GM10248 (cell line): Measurements from ENCODE around the gene MAML2.

Source experiments
- CTCF ChIA-PET: fragments of 300-600 bp; sonication (Branson Sonifier 250); formaldehyde crosslinking; extraction: SDS; loops from one replicate; lab custom pipeline; 2021; ENCODE audit warnings: antibody characterized with exemption; lab: Yijun Ruan, JAX
- POLR2A ChIA-PET: fragments of 350-650 bp; sonication (Branson Sonifier 250); formaldehyde crosslinking; extraction: SDS; loops from one replicate; lab custom pipeline; 2020; ENCODE audit warnings: antibody characterized with exemption; lab: Yijun Ruan, JAX
- DNase-seq: peaks from one replicate; pipeline ENCODE4 v3.0.0; 2012; ENCODE audit errors: extremely low spot score
- CTCF ChIP-seq: IDR thresholded peaks from 2 replicates; pipeline ENCODE4 v1.5.1; 2012; ENCODE audit warnings: mild to moderate bottlenecking, low read depth; ENCODE audit errors: extremely low read depth, missing control alignments, control extremely low read depth

MAML2 gene

DNA sequence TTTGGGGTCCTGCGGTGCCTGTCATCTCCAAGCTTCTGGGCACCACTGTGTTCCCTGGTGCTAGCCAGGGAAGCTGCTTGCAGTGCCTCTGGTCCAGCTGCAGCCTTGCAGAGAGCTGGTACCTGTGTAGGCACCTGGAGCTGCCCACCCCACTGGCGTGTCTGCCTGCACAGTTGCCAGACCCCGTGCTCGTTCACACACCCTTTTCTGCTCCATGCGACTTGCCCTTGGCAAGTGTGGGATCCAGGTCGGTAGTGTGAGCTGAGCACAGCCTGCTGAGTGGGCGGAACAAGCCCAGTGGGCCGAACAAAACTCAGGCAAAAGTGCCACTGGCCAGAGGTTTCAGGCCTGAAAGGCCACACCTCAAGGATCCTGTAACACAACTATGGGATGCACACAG lies 272.5 kb downstream of the MAML2 start:
- CTCF ChIA-PET: interaction anchor here (0.9 to 5.0 kb wide), 7 partner anchors 10 to 30 kb away, joined by 3 to 17 read pairs (median 3); no protein-coding TSS in a partner anchor
- TF ChIP-seq CTCF: no peak
- POLR2A ChIA-PET: no interaction called here
- no peak for DNase-seq

GRCh38 chr11:96067160-96067559 lies 275.8 kb downstream of the MAML2 start:
- no peak for TF ChIP-seq CTCF
- DNase-seq: no peak
- ChIA-PET POLR2A (no interaction called here), CTCF (interaction anchor here (1.3 to 1.4 kb wide), 3 partner anchors 9 to 276 kb away, joined by 3 read pairs; partner anchors contain the start of gene MAML2)

- ChIA-PET POLR2A (no interaction called here), CTCF (interaction anchor here (1.1 to 3.0 kb wide), 5 partner anchors 10 to 21 kb away, joined by 3 to 9 read pairs (median 4); no protein-coding TSS in a partner anchor)
- no peak for DNase-seq
- TF ChIP-seq CTCF: no peak
Measured at GRCh38 chr11:96065379-96065778, 277.6 kb downstream of the MAML2 start.

GRCh38 chr11:96063886-96064285 lies 279.1 kb downstream of the MAML2 start:
- ChIA-PET CTCF (interaction anchor here (1.0 to 3.0 kb wide), 4 partner anchors 8 to 279 kb away, joined by 3 to 9 read pairs (median 4); partner anchors contain the start of gene MAML2), POLR2A (no interaction called here)
- DNase-seq: no peak
- TF ChIP-seq CTCF: no peak

DNA sequence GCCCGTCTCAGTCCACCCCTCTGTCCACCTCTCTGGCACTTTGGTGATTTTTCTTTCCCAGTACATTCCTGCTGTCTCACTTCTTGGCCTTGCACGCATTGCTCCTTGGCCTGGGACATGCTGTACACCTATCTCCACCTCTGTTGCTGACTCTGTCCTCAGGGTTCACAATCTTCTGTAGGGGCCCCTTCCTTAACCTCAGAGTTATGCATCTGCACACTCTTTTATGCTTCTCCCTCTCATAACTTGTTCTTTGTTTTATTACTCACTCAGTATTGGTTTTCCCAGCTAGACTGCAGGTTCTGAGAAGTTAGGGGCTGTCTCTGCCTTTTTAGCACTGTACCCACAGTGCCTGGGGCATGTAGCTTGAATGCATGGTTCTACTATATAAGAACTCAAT lies 279.9 kb downstream of the MAML2 start:
- POLR2A ChIA-PET: no interaction called here
- no peak for TF ChIP-seq CTCF
- CTCF ChIA-PET: interaction anchor here (1.0 to 3.0 kb wide), 5 partner anchors 8 to 280 kb away, joined by 3 to 9 read pairs (median 4); partner anchors contain the start of gene MAML2
- no peak for DNase-seq

DNA sequence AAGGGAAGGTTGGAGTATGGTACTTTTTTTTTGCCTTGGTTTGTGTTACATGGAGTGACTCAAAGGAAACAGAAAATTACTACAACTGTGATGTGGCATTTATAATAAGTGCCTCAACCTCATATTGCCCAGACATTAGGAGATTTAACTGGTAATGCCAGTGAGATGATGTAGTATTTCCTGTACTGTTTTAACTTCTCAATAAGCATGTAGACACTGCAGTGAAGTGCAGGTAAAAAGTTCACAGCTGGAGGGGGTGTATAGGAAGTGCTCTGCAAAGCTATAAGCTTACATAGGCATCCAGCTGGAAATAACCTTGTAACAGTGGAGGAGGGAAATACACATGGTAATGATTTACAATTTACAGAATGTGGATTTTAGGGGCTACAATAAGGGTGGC lies 280.9 kb downstream of the MAML2 start:
- no peak for DNase-seq
- ChIA-PET POLR2A (no interaction called here), CTCF (interaction anchor here (1.0 to 2.0 kb wide), 4 partner anchors 11 to 281 kb away, joined by 3 to 5 read pairs (median 4); partner anchors contain the start of gene MAML2)
- no peak for TF ChIP-seq CTCF
